Measurements from ENCODE around the gene AREG.
A peak's percentile ranks its signal among the peaks of the same experiment; 100 is the strongest.
"Not testable (repeated sequence)": the region's sequence is repeated elsewhere in the genome, so short reads cannot be mapped to it uniquely, and the experiment has no call there.

The AREG gene, protein sequence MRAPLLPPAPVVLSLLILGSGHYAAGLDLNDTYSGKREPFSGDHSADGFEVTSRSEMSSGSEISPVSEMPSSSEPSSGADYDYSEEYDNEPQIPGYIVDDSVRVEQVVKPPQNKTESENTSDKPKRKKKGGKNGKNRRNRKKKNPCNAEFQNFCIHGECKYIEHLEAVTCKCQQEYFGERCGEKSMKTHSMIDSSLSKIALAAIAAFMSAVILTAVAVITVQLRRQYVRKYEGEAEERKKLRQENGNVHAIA

DNA sequence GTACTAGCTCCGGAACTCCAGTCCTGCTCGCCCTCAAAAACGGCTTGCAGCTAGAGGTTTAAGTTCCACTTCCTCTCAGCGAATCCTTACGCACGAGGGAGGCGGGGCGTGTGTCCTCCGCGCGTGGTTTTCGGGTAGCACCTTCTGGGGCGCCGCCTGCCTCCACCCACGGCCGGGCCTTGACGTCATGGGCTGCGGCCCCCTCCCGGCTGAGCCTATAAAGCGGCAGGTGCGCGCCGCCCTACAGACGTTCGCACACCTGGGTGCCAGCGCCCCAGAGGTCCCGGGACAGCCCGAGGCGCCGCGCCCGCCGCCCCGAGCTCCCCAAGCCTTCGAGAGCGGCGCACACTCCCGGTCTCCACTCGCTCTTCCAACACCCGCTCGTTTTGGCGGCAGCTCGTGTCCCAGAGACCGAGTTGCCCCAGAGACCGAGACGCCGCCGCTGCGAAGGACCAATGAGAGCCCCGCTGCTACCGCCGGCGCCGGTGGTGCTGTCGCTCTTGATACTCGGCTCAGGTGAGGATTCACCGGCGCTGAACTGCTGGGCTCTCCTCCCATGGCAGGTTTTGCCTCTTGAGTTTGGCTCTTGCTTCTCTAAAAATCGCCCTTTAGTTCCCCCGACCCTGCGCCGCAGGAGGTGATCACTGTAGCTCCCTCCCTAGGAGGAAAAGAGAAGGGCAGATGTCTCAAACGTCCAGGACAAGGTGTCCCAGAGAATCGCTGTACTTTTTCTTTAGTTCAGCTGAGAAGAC, at the start of gene AREG:
AREG (plus strand) TSS at position 246 of the 752 bp plus-strand sequence; CDS start at position 456, 210 bp downstream.
- peak; percentile 92 for DNase-seq

- DNase-seq = no peak
Observed at GRCh38 chr4:74395633-74396032, 49.3 kb upstream of the AREG start.

DNA sequence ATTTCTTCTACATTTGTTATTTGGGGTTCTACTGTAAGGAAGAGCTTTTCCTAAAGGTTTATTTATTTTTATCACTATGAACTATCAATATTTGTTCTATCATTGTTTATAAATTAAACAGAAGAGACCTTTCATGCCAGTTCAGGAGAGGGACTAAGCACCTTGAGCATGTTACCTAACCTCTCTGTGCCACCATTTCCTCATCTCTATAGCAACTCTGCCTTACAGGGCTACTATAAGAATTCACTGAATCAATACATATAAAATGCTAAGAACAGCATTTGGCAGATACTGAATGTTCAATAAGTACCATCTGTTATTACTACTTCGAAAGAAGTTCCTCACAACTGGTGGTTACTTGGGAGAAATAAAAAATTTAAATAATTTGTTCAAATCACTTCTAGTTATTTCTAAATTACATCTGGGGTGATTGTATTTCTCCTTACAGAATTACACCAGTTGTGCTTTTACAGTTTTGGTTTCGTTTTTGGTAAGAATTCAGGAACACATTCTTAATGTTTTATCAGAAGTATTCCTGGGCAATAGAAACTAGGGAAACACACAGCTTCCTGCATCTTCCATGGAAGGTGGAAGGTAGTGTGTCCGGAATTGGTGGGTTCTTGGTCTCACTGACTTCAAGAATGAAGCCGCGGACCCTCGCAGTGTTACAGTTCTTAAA, 47.0 kb upstream of the AREG start:
- DNase-seq = no peak

DNA sequence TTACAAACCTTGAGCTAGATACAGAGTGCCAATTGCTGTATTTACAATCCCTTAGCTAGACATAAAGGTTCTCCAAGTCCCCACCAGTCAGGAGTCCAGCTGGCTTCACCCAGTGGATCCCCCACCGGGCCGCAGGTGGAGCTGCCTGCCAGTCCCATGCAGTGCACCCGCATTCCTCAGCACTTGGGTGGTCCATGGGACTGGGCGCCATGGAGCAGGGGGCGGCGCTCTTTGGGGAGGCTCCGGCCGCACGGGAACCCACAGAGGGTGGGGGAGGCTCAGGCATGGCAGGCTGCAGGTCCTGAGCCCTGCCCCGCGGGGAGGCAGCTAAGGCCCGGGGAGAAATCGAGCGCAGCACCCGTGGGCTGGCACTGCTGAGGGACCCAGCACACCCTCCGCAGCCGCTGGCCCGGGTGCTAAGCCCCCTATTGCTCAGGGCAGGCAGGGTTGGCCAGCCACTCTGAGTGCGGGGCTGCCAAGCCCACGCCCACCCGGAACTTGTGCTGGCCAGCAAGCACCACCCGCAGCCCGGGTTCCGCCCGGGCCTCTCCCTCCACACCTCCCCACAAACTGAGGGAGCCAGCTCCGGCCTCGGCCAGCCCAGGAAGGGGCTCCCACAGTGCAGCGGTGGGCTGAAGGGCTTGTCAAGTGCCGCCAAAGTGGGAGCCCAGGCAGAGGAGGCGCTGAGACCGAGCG, 45.9 kb upstream of the AREG start:
- not testable (repeated sequence) for DNase-seq

- DNase-seq = no peak
Observed at GRCh38 chr4:74400395-74400794, 44.5 kb upstream of the AREG start.

- no peak for DNase-seq
Observed at GRCh38 chr4:74402692-74403456, 42.1 kb upstream of the AREG start.

- DNase-seq = no peak
Observed at GRCh38 chr4:74407891-74408290, 37.0 kb upstream of the AREG start.

DNA sequence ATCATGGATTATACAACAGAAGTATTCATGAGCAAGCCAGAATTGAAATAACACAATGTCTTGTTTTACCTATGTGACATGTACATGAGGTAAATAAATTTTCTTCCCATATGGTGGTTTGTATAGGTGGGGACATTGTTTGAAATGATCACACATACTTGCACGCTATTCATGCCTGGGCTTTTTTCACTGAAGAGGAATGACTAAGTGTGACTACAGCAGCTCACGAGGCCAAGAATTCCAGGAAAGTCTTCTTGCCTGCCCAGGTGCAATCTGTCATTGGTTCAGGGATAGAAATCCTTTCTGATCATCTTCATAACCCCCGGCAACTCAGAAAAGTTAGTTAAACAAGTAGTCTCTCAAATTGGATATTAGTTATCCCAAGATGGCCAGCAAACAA, 36.3 kb upstream of the AREG start:
- no peak for DNase-seq

DNA sequence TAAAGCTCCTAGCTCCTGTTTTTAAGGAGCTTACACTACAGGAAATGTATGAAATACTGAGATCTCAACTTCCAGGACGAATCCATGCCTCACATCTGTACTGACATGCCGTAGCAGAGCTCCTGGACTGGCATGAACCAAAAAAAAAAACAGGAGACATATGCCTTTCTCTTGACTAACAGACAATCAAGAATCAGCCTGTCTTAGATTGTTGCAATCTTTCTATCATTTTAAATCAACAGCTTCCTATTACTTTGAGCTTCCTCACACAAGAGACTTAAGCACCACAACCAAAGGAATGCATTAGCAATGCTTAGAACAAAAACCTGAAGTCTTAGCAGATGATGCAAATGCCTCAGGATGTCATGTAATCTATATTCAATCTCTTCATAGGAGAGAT, 34.7 kb upstream of the AREG start:
- no peak for DNase-seq

- no peak for DNase-seq
Observed at GRCh38 chr4:74412225-74412624, 32.7 kb upstream of the AREG start.

DNA sequence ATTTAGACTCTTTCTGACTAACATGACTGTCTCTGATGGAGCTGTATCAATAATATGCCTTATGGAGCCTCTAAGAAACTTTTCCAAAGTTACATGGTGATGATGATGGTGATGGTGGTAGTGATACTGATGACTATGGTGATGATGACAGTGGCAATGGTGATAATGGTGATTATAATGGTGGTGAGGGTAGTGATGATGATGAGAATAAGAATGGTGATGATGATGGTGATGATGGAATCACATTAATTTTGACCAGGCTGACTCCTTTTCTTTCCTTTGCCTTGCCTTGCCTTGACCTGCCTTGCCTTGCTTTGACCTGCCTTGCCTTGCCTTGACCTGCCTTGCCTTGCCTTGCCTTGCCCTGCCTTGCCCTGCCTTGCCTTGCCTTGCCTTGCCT, 31.7 kb upstream of the AREG start:
- no peak for DNase-seq

DNA sequence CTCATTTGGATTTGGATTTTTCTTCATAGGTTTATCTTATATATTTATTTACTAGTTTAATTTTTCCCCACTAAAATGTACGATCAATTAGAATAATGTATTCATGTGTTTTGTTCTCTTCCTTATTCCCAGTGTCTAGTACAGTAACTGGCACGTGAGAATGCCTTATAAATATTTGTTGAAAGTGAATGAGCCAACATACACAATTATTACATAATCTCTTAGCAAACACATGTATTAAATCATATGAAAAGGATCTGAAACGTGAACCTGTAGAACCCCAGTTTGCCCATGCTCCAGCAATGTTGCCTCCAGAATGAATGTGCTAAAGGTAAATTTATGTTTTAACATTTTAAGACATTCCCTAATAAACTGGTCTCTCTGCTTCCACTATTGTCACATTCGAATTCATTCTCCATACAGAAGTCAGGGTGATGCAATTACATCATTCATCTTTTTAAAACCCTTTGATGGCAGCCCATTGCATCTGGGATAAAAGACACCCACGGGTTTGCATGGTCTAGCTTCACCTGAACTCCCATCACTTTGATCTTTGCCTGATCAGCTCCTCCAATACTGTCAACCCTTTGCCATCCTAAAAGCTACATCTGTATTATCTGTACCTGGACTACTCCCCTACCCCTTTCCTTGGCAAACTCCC, 30.7 kb upstream of the AREG start:
- DNase-seq = no peak

DNA sequence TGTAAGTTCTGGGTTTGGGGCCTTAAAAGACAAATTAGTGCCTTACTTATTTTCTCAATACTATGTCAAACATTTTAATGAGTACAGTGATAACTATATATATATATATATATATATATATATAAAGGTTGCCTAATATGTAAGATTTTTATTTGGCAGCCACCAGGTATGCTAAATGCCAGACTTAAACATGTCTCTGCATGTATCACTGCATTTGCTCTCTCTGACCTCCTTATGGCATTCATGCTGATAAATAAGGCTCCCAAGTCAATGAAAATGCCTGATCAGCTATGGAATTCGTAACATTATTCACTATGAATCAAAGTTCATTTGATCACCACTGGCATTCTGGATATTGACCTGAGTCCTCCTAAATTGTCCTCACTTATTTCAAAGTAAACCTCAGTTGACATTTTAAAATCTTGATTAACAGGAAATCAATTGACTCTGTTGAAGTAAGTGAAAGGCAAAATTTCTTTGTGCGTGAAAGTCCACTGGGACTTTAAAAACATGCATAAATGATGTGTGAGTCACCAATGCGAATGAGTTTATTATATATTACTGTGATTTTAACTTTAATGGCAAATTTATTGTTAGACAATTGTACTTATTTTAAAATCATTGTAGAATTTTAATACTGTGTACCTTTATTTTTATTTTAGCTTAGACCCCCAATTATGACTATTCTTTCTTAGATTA, 29.2 kb upstream of the AREG start:
- no peak for DNase-seq

DNA sequence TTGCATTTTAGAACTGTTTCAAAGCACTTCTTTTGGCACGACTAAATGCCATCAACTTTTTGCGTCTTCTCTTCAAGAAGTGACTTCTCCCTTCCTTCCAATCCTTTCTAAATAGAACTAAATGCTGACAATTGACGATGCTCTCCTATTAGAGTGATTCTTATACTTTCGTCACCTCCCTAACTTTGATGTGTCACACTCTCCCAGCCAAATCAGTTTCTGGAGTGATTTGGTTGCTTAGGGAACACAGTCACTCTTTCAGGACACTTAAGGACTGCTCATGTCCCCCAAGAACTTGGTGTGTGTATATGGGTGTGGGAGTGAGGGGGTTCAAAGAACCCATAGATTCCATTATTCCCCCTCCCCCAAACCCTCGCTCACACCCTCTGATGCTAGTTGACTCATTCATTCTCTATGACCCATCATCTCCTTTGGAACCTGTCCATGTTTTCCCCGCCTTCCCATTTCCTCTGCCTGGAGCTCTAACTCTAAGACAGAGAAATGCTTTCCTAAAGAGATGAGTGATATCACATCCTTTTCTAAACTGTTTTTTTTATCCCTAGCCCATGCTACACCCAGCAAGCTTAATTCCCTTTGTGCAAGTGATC, 26.8 kb upstream of the AREG start:
- no peak for DNase-seq

DNA sequence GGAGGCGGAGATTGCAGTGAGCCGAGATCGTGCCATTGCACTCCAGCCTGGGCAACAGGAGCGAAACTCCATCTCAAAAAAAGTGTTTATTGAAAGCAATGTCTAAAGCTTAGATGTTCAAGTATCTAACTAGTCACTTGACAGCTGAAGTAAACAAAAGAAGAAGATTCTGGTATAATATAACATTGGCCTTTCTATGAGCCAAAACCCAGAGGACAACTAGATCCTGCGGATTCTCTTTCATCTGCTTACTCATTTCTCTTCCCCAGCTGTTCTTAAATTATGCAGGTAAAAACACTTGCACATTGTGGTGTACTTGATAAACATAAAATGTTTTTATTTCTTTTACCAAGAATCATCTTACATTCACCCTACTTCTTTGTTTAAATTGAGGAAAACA, 24.1 kb upstream of the AREG start:
- DNase-seq = no peak

- DNase-seq = no peak
Observed at GRCh38 chr4:74423104-74423503, 21.8 kb upstream of the AREG start.

DNA sequence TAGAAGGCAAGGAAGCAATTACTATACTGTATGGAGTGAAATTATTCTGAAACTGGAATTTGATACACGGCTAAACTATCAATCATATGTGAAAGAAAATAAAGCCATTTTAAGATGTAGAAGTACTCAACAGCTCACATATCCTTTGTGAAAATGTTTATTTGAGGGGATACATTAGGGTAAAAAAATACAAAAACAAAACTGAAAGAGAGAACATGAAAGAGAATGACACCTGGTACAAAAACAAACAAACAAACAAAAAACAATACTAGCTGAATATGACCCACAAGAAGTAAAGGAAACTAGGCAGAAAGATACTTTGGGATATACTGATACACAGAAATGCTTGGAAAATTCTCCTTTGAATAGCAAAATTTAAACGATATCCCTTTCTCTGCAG, 20.8 kb upstream of the AREG start:
- DNase-seq = no peak

- no peak for DNase-seq
Observed at GRCh38 chr4:74426101-74426500, 18.8 kb upstream of the AREG start.

GRCh38 chr4:74428276-74428675, 16.7 kb upstream of the AREG start:
- no peak for DNase-seq

GRCh38 chr4:74431113-74431826, 13.7 kb upstream of the AREG start:
- no peak for DNase-seq
